AG09319 (cell line): ENCODE results near the gene PPP3CB.

Experiments
- DNase-seq: peaks from one replicate; pipeline ENCODE4 v3.0.0-alpha.2; 2010; ENCODE audit warnings: low read depth; ENCODE audit errors: extremely low read depth
- TF ChIP-seq, protein P1 (sequence below): IDR thresholded peaks from 2 replicates; pipeline ENCODE4 v1.5.1; 2011; ENCODE audit warnings: low read depth, mild to moderate bottlenecking, inconsistent platforms, low read length, moderate library complexity

Gene PPP3CB

DNA sequence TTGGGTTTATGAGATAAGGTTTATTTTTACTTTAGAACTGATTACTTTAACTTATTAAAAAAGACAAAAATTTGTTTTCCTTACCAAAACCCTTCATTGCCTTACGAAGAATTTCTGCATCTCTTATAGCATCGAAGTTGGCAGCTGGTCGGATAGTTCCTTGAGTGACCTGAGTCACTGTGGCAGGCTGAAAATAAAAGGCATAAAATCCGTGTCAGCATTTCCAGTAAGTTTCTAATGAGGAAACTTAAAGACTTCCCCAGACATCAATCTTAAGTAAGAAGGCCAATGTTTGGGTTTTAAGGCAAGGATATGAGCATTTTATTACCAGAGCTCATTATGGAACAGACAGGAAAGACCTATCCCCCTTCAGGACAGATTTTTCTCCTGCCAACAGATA is 107.6 kb downstream of the PPP3CB start:
- TF ChIP-seq, protein P1, sequence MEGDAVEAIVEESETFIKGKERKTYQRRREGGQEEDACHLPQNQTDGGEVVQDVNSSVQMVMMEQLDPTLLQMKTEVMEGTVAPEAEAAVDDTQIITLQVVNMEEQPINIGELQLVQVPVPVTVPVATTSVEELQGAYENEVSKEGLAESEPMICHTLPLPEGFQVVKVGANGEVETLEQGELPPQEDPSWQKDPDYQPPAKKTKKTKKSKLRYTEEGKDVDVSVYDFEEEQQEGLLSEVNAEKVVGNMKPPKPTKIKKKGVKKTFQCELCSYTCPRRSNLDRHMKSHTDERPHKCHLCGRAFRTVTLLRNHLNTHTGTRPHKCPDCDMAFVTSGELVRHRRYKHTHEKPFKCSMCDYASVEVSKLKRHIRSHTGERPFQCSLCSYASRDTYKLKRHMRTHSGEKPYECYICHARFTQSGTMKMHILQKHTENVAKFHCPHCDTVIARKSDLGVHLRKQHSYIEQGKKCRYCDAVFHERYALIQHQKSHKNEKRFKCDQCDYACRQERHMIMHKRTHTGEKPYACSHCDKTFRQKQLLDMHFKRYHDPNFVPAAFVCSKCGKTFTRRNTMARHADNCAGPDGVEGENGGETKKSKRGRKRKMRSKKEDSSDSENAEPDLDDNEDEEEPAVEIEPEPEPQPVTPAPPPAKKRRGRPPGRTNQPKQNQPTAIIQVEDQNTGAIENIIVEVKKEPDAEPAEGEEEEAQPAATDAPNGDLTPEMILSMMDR: no peak
- no peak for DNase-seq

DNA sequence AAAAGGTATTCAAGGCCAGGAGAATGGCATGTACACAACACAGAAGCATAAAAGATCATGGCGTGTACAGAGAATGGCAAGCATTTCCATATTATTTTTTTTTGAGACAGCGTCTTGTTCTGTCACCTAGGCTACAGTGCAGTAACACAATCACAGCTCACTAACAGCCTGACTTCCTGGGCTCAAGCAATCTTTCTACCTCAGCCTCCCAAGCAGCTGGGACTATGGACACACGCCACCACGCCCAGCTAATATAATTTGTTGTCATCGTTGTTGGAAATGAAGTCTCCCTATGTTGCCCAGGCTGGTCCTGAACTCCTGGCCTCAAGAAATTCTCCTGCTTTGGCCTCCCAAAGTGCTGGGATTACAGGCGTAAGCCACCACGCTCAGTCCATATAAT is 109.2 kb downstream of the PPP3CB start:
- no peak for DNase-seq
- TF ChIP-seq, protein P1: no peak
